OCI-LY7 (cell line): Measurements from ENCODE around the gene TMEM35B. TPM values are rescaled to one million over a fixed set of nuclear protein-coding genes. Genes with fewer than 3 reads are reported as not detected.

ENCODE experiments used
- BruUV-seq: library from RNA; stranded (reverse); fragments of 400-500 nt; replicated peaks from 2 replicates; lab custom pipeline; 2021; lab: Mats Ljungman, UMichigan
- CTCF ChIA-PET: fragments of 300-600 bp; sonication (Branson Sonifier 250); formaldehyde crosslinking; loops from one replicate; lab custom pipeline; 2022; ENCODE audit warnings: antibody characterized with exemption; ENCODE audit not compliant: unreplicated experiment; lab: Charles Lee
- POLR2A ChIA-PET: fragments of 300-600 bp; sonication (Branson Sonifier 250); formaldehyde crosslinking; loops from one replicate; lab custom pipeline; 2022; ENCODE audit warnings: antibody characterized with exemption; lab: Charles Lee
- DNase-seq: peaks from one replicate; pipeline ENCODE4 v3.0.0-alpha.2; 2015; ENCODE audit warnings: low spot score
- H2AFZ ChIP-seq: fragments of 200-600 bp; sonication (generic), shearing (Covaris generic); 2 replicates; pipeline ENCODE4 v1.6.1; 2014; ENCODE audit warnings: mild to moderate bottlenecking, antibody characterized with exemption, low read length, moderate library complexity
- H3K27ac ChIP-seq: fragments of 200-600 bp; sonication (generic); 2 replicates; pipeline ENCODE4 v1.5.1; 2014; ENCODE audit warnings: mixed run types, low read depth, mild to moderate bottlenecking, moderate library complexity, low read length, inconsistent platforms; ENCODE audit not compliant: poor library complexity, severe bottlenecking
- H3K36me3 ChIP-seq: fragments of 200-600 bp; sonication (generic); 2 replicates; pipeline ENCODE4 v1.6.1; 2014; ENCODE audit warnings: mild to moderate bottlenecking, antibody characterized with exemption, low read length, moderate library complexity, mixed read lengths; ENCODE audit not compliant: insufficient read depth
- H3K4me1 ChIP-seq: fragments of 200-600 bp; sonication (generic); 2 replicates; pipeline ENCODE4 v1.5.1; 2014; ENCODE audit warnings: mild to moderate bottlenecking, low read length; ENCODE audit not compliant: insufficient read depth, poor library complexity, severe bottlenecking
- H3K4me2 ChIP-seq: fragments of 200-600 bp; sonication (generic); 2 replicates; pipeline ENCODE4 v1.6.1; 2014; ENCODE audit warnings: mild to moderate bottlenecking, low read length
- H3K4me3 ChIP-seq: fragments of 200-600 bp; sonication (generic); 2 replicates; pipeline ENCODE4 v1.5.1; 2014; ENCODE audit warnings: mild to moderate bottlenecking, low read depth, low read length; ENCODE audit not compliant: poor library complexity, severe bottlenecking
- H3K79me2 ChIP-seq: fragments of 200-600 bp; sonication (generic); 2 replicates; pipeline ENCODE4 v1.6.1; 2016; ENCODE audit warnings: low read depth, mild to moderate bottlenecking, low read length, moderate library complexity, mixed read lengths; ENCODE audit not compliant: insufficient read depth
- H3K9me2 ChIP-seq: fragments of 200-600 bp; sonication (generic); 2 replicates; pipeline ENCODE4 v1.6.1; 2016; ENCODE audit warnings: mild to moderate bottlenecking, low read length, mixed read lengths; ENCODE audit not compliant: insufficient read depth
- H3K9me3 ChIP-seq: fragments of 200-600 bp; sonication (generic); 2 replicates; pipeline ENCODE4 v1.6.1; 2014; ENCODE audit warnings: mild to moderate bottlenecking, mixed run types, low read length, mixed read lengths
- H4K20me1 ChIP-seq: fragments of 200-600 bp; sonication (generic); 2 replicates; pipeline ENCODE4 v1.6.1; 2014; ENCODE audit warnings: mild to moderate bottlenecking, antibody characterized with exemption, low read length, moderate library complexity, mixed read lengths; ENCODE audit not compliant: insufficient read depth
- CTCF ChIP-seq: fragments of 200-600 bp; sonication (generic); conservative IDR thresholded peaks from 2 replicates; pipeline ENCODE4 v1.5.1; 2014; ENCODE audit warnings: mild to moderate bottlenecking, antibody characterized with exemption, low read length, moderate library complexity, mixed read lengths
- EZH2phosphoT487 ChIP-seq: fragments of 200-600 bp; sonication (generic); IDR thresholded peaks from 2 replicates; pipeline ENCODE4 v1.6.1; 2018; ENCODE audit warnings: low read depth, borderline replicate concordance, mild to moderate bottlenecking, mixed run types, antibody characterized with exemption, low read length, moderate library complexity, mixed read lengths
- intact Hi-C: fragments of 100-400 bp; cut with micrococcal nuclease; formaldehyde crosslinking; loops from one replicate; pipeline ENCODE4 v1.10.0; 2022; ENCODE audit not compliant: unreplicated experiment
- total RNA-seq, 2 experiments: library from RNA; depleted of rRNA in 1 of 2; stranded (reverse); fragments of >200 nt in 1 of 2; shearing (Covaris generic) in 1 of 2; gene quantifications; 2 replicates each; pipeline ENCODE4 v1.2.3, GENCODE V29; 2014 to 2022

Gene TMEM35B
- total RNA-seq, 2 experiments from 2014 or later: 15.5 to 19.8 TPM

- BruUV-seq: no TSS peak
- no peak for TF ChIP-seq EZH2phosphoT487
- no peak for TF ChIP-seq CTCF
- DNase-seq: no peak
- no peak overlapping the region for H3K4me2 ChIP-seq
- no peak overlapping the region for H3K4me3 ChIP-seq
- H3K79me2 ChIP-seq: no peaks in the 10 kb centered on the region
- ChIA-PET POLR2A (interaction anchor here (0.7 to 0.9 kb wide), 2 partner anchors 9 to 61 kb away, joined by 3 read pairs; no protein-coding TSS in a partner anchor), CTCF (no interaction called here)
- H4K20me1 ChIP-seq: no peaks in the 10 kb centered on the region
- no peaks in the 10 kb centered on the region for H3K9me2 ChIP-seq
- intact Hi-C loops: no loop called here
- no peak overlapping the region for H3K27ac ChIP-seq
- peaks cover 77% of the 10 kb centered on the region for H3K36me3 ChIP-seq
- H3K9me3 ChIP-seq: no peaks in the 10 kb centered on the region
- H2AFZ ChIP-seq: no peak overlapping the region
- no peaks in the 10 kb centered on the region for H3K4me1 ChIP-seq
These were observed 20.6 kb upstream of the TMEM35B start for GRCh38 chr1:35005711-35006110.

DNA sequence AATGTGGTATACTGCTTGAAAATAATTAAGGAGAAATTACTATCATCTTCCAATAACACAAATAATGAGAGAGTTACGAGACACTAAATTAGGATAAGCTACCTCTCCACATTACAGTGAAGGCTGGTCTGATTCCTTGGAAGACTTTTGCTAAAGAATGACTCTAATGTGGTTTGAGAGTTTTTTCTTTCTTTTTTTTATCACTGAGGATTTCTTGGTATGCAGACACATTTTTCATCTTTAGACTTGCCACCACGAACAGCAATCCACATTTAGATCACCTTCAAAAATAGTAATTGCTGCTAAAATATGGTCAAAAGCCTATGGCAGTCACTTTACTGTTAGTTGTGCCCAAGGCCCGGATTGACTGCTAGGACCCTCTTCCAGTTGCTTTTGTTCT, 16.6 kb upstream of the TMEM35B start:
- H3K9me2 ChIP-seq: no peaks in the 10 kb centered on the region
- no TSS peak for BruUV-seq
- TF ChIP-seq EZH2phosphoT487 (no peak), CTCF (no peak)
- peaks cover 53% of the 10 kb centered on the region for H3K36me3 ChIP-seq
- H3K4me1 ChIP-seq: no peaks in the 10 kb centered on the region
- ChIA-PET CTCF (no interaction called here), POLR2A (no interaction called here)
- no peaks in the 10 kb centered on the region for H3K79me2 ChIP-seq
- intact Hi-C loops: no loop called here
- H3K4me3 ChIP-seq: no peak overlapping the region
- H3K27ac ChIP-seq: no peak overlapping the region
- no peak overlapping the region for H2AFZ ChIP-seq
- DNase-seq: no peak
- no peaks in the 10 kb centered on the region for H4K20me1 ChIP-seq
- no peaks in the 10 kb centered on the region for H3K9me3 ChIP-seq
- H3K4me2 ChIP-seq: no peak overlapping the region

- POLR2A ChIA-PET: no interaction called here
- no peaks in the 10 kb centered on the region for H3K9me3 ChIP-seq
- intact Hi-C loops: no loop called here
These were observed 9.7 kb upstream of the TMEM35B start for GRCh38 chr1:34994878-34995277.

More at GRCh38 chr1:34994878-34995277, 9.7 kb upstream of the TMEM35B start:
- Histone ChIP-seq H3K79me2 (no peaks in the 10 kb centered on the region), H3K4me1 (no peaks in the 10 kb centered on the region), H4K20me1 (no peaks in the 10 kb centered on the region), H2AFZ (no peak overlapping the region), H3K36me3 (peaks cover 5% of the 10 kb centered on the region; the same call in 1 of the 2 replicates), H3K9me2 (no peaks in the 10 kb centered on the region), H3K4me2 (no peak overlapping the region), H3K4me3 (no peak overlapping the region), H3K27ac (no peak overlapping the region)
- BruUV-seq: no TSS peak
- CTCF ChIA-PET: no interaction called here
- DNase-seq: no peak
- TF ChIP-seq EZH2phosphoT487 (no peak), CTCF (no peak)
